Stimulated activated CD4-positive, alpha-beta T cell treated with anti-CD3 and anti-CD28 coated beads, Interleukin-12 subunit alpha, Interleukin-12 subunit beta, amount 100 ng/mL, for 24 hours (primary cell): ENCODE measurements around the gene TMEM117.
"Not testable (repeated sequence)": the region's sequence is repeated elsewhere in the genome, so short reads cannot be mapped to it uniquely, and the experiment has no call there.

Experiments
- DNase-seq, 2 experiments: peaks; one replicate each; pipeline ENCODE4 v3.0.0-alpha.2; 2020; ENCODE audit warnings: low read depth in 2 of 2

Gene TMEM117

DNA sequence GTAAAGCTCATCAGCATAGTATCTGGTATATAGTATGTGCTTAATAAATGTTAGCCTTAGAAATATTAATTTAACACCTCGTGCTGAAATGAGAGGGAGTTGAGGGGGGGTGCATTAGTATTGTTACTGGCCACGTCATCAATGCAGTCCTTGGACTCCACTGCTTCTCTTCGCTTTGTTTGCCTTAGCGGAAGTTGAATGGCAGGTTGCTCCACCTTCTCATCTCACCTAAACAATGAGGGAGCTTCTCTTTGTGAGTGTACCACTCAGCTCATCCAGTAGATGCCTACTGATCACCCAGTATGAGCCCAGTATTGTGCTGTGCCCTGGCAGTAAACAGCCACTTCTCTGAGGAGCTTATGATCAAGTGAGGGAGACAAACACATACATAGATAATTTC lies 4.5 kb downstream of the TMEM117 start:
- no peak for DNase-seq

GRCh38 chr12:43841253-43841652 lies 5.4 kb downstream of the TMEM117 start:
- DNase-seq = no peak

GRCh38 chr12:43842259-43842658 lies 6.4 kb downstream of the TMEM117 start:
- no peak for DNase-seq

GRCh38 chr12:43847425-43848225 lies 11.7 kb downstream of the TMEM117 start:
- DNase-seq = not testable (repeated sequence)

- DNase-seq = no peak
Measured at GRCh38 chr12:43848226-43848507, 12.3 kb downstream of the TMEM117 start.

DNA sequence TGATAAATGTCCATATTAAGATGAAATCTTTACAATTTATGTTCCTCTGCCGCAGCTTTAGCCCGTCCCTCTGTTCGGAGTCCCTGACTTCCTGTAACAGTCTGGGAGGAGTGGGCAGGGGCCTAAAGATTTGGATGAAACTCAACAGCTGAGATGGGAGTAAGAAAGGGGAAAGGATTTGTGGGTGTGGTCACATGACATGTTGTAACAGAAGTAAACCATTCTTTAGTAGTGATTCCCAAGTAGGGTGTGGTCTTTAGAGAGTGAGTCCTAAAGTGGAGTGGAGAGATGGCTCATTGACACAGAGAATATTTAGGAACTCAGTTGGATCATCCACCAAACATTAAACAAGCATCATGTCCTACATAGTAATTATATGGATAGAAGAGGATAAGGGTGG lies 12.9 kb downstream of the TMEM117 start:
- DNase-seq = no peak

DNA sequence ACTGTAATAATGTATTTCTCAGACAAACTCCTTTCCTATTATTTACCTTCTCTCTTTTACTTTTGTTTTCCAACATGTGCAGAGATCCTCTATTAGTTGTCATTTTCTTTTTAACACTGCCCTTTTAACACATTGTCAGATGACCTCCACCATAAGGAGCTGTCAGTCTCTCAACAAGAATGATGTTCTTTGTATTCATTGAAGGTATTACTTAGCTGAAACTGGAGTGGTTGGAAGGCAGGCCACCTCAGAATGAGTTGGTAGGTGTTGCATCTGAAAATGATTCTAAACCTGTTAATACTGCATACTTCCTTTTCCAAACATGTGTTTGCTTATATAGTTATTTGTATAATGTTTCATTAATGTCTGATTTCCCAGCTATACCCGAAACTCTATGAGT lies 16.9 kb downstream of the TMEM117 start:
- DNase-seq = no peak

- DNase-seq = no peak
Measured at GRCh38 chr12:43856972-43857371, 21.1 kb downstream of the TMEM117 start.

GRCh38 chr12:43858096-43858495 lies 22.2 kb downstream of the TMEM117 start:
- DNase-seq = no peak

DNA sequence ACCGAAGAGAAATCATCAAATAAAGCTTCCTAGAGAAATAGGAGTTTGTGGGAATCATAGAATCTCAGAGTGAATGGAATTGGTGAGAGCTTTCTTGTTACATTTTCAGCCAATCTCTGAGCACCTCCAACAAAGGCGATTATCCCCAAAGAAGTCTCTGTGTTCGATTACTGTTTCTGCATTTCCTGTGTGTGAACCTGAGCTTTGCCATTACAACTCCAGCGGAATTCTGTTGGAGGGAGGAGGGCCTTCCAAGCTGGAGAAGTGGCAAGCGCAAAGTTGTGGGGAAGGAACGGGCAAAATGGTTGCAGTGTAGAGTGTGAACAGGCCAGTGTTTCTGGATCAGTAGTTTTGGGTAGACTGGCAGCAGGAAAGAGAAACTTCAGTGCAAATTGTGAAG lies 23.1 kb downstream of the TMEM117 start:
- DNase-seq = no peak

GRCh38 chr12:43861015-43861839 lies 25.3 kb downstream of the TMEM117 start:
- no peak for DNase-seq

- no peak for DNase-seq
Measured at GRCh38 chr12:43861840-43862150, 25.9 kb downstream of the TMEM117 start.

- no peak for DNase-seq
Measured at GRCh38 chr12:43863770-43864366, 28.0 kb downstream of the TMEM117 start.

- DNase-seq = not testable (repeated sequence)
Measured at GRCh38 chr12:43864557-43864956, 28.7 kb downstream of the TMEM117 start.

- no peak for DNase-seq
Measured at GRCh38 chr12:43869184-43869583, 33.3 kb downstream of the TMEM117 start.

GRCh38 chr12:43869765-43870164 lies 33.9 kb downstream of the TMEM117 start:
- DNase-seq = not testable (repeated sequence)

DNA sequence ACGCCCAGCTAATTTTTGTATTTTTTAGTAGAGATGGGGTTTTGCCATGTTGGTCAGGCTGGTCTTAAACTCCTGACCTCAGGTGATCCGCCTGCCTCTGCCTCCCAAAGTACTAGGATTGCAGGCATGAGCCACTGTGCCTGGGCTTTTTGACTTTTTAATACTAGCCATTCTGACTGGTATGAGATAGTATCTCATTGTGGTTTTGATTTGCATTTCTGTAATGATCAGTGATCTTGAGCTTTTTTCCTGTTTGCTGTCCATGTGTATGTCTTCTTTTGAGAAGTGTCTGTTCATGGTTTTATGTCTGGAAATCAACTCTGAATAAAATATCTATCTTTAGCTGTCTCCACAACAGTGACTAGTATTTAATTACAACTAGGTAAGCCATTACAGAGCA lies 35.4 kb downstream of the TMEM117 start:
- not testable (repeated sequence) for DNase-seq

GRCh38 chr12:43872396-43872795 lies 36.5 kb downstream of the TMEM117 start:
- DNase-seq = no peak

DNA sequence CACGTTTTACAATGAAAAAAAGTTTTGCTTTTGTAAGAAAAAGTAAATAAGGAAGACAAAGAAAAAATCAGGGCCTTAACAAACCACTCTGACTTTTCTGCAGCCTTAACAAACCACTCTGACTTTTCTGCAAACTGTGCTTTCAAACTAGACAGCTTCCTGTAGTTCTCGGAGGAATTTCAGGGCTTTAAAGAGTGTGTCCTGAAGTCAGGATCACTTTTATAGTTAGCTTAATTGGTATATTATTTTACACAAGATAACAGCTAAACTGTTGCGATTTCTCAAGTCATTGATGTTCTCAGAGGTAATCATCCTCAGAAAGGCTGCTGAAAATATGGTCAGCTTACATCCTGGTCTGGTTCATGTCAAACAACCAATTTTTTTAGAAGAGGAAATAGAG lies 42.2 kb downstream of the TMEM117 start:
- DNase-seq = no peak

DNA sequence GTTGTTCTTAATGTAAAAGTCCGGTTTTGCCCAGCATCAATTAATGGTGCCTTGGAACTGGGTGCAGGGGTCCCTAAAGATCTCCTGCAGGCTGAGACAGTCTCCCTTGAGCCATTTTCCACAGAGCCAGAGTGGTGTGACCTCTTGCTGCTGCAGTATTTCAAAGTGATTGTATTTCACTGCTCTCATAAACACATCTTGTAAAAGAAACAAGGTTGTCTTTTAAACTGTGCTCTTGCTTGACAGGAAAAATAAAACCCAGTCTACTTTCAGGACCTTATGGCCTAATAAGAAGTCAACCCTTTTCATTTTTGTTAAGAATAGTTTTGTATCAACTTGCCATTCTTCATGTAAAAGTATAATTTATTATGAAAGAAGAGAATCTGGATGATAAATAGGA lies 44.7 kb downstream of the TMEM117 start:
- no peak for DNase-seq

- no peak for DNase-seq
Measured at GRCh38 chr12:43882578-43883178, 46.8 kb downstream of the TMEM117 start.

DNA sequence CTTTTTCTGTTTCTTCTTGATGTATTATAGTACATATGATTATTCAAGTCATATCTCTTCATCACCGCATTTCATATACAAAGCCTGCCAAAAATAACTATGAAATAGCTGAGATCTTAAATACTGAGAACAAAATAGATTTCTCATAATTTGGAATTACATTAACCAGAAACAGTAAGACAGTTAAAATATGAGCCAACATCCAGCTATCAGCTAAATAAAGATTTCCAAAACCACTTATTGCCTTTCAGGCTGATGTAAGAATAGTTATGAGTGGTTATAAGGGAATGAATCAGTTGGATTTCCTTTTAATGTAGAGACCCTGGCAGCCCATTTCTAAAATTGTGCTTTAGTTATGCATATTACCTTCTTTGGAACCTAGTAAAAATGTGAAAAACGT lies 47.4 kb downstream of the TMEM117 start:
- DNase-seq = no peak

- DNase-seq = no peak
Measured at GRCh38 chr12:43883748-43884147, 47.9 kb downstream of the TMEM117 start.
